CD14-positive monocyte (primary cell): ENCODE measurements around the gene IFIT1. TPM values are rescaled to one million over a fixed set of nuclear protein-coding genes. Genes with fewer than 3 reads are reported as not detected.

Experiments
- DNase-seq, 3 donors: peaks; one replicate each; pipeline ENCODE4 v3.0.0-alpha.2; 2011 to 2022
- H2AFZ ChIP-seq: 2 replicates; pipeline ENCODE4 v1.6.0; 2012; ENCODE audit warnings: mild to moderate bottlenecking, low read depth, low read length, inconsistent platforms; ENCODE audit not compliant: insufficient read depth, poor library complexity, severe bottlenecking
- H3K27ac ChIP-seq, 2 donors: 1 replicate in 1 of 2; 2 replicates in 1 of 2; pipeline ENCODE4 v1.5.1; 2012 to 2013; ENCODE audit warnings: low read length in 2 of 2, control low read depth in 1 of 2, inconsistent platforms in 1 of 2, low read depth in 1 of 2, mild to moderate bottlenecking in 1 of 2
- H3K27me3 ChIP-seq, 2 donors: one replicate each; pipeline versions ENCODE4 v1.6.0 to v1.6.1; 2011 to 2013; ENCODE audit warnings: low read length in 2 of 2; ENCODE audit not compliant: control insufficient read depth in 2 of 2, insufficient read depth in 2 of 2
- H3K36me3 ChIP-seq, 2 donors: replicated peaks in 1 of 2; 1 replicate in 1 of 2; 2 replicates in 1 of 2; pipeline versions ENCODE4 v1.5.1 to v1.6.1; 2012 to 2013; ENCODE audit warnings: low read length in 2 of 2, control low read depth in 1 of 2, inconsistent platforms in 1 of 2, mild to moderate bottlenecking in 1 of 2; ENCODE audit not compliant: insufficient read depth in 2 of 2, control insufficient read depth in 1 of 2
- H3K4me1 ChIP-seq, 2 donors: 1 replicate in 1 of 2; 2 replicates in 1 of 2; pipeline versions ENCODE4 v1.5.1 to v1.6.1; 2012 to 2013; ENCODE audit warnings: low read length in 2 of 2, control low read depth in 1 of 2, inconsistent platforms in 1 of 2, mild to moderate bottlenecking in 1 of 2, moderate library complexity in 1 of 2; ENCODE audit not compliant: insufficient read depth in 2 of 2, control insufficient read depth in 1 of 2
- H3K4me2 ChIP-seq: replicated peaks from 2 replicates; pipeline ENCODE3; 2012; ENCODE audit warnings: low read length, moderate library complexity, mild to moderate bottlenecking; ENCODE audit not compliant: poor library complexity, severe bottlenecking; ENCODE audit errors: extremely low read depth
- H3K4me3 ChIP-seq, 3 experiments: fragments of 200-600 bp in 1 of 3; sonication (generic) in 1 of 3; replicated peaks in 1 of 3; 1 replicate in 2 of 3; 2 replicates in 1 of 3; pipeline ENCODE4 v1.5.1; 2011 to 2013; ENCODE audit warnings: low read length in 3 of 3, mild to moderate bottlenecking in 3 of 3, control low read depth in 2 of 3, low read depth in 2 of 3, inconsistent platforms in 1 of 3, moderate library complexity in 1 of 3
- H3K79me2 ChIP-seq: 2 replicates; pipeline ENCODE4 v1.6.0; 2012; ENCODE audit warnings: mild to moderate bottlenecking, control low read depth, inconsistent platforms, low read length, moderate library complexity; ENCODE audit not compliant: insufficient read depth
- H3K9ac ChIP-seq: 2 replicates; pipeline ENCODE4 v1.6.0; 2017; ENCODE audit warnings: low read length, mild to moderate bottlenecking; ENCODE audit not compliant: insufficient read depth, poor library complexity, severe bottlenecking
- H3K9me3 ChIP-seq, 2 donors: replicated peaks in 1 of 2; 1 replicate in 1 of 2; 2 replicates in 1 of 2; pipeline versions ENCODE4 v1.5.1 to v1.6.1; 2012 to 2013; ENCODE audit warnings: low read length in 2 of 2, control low read depth in 1 of 2; ENCODE audit not compliant: control insufficient read depth in 1 of 2, insufficient read depth in 1 of 2
- H4K20me1 ChIP-seq: 2 replicates; pipeline ENCODE4 v1.6.0; 2012; ENCODE audit warnings: mild to moderate bottlenecking, low read length, control low read depth, moderate library complexity; ENCODE audit not compliant: insufficient read depth
- H3K27ac Mint-ChIP-seq, 7 donors: one replicate each; pipeline ENCODE4 v1.8.0; 2020; ENCODE audit warnings: mild to moderate bottlenecking in 7 of 7, mixed read lengths in 7 of 7, moderate library complexity in 6 of 7, inconsistent platforms in 2 of 7
- H3K27me3 Mint-ChIP-seq, 3 donors: one replicate each; pipeline ENCODE4 v1.8.0; 2021 to 2022; ENCODE audit warnings: low read depth in 3 of 3, mild to moderate bottlenecking in 3 of 3, mixed read lengths in 3 of 3, moderate library complexity in 3 of 3, inconsistent platforms in 1 of 3
- H3K36me3 Mint-ChIP-seq, 2 donors: one replicate each; pipeline ENCODE4 v1.8.0; 2020; ENCODE audit warnings: mixed read lengths in 2 of 2, inconsistent platforms in 1 of 2, mild to moderate bottlenecking in 1 of 2
- H3K4me1 Mint-ChIP-seq: one replicate; pipeline ENCODE4 v1.8.0; 2020; ENCODE audit warnings: mild to moderate bottlenecking, mixed read lengths
- H3K4me3 Mint-ChIP-seq, 2 donors: one replicate each; pipeline ENCODE4 v1.8.0; 2020; ENCODE audit warnings: mild to moderate bottlenecking in 2 of 2, mixed read lengths in 2 of 2, moderate library complexity in 1 of 2
- H3K9me3 Mint-ChIP-seq, 7 donors: one replicate each; pipeline ENCODE4 v1.8.0; 2020 to 2022; ENCODE audit warnings: mixed read lengths in 7 of 7, mild to moderate bottlenecking in 6 of 7, moderate library complexity in 6 of 7, inconsistent platforms in 2 of 7
- whole genome bisulfite sequencing: methylation state at CpG from one replicate; pipeline ENCODE4 v1.1.5; 2013; ENCODE audit warnings: missing lambda C conversion rate; ENCODE audit not compliant: insufficient coverage; 5-methylcytosine and 5-hydroxymethylcytosine counted together
- intact Hi-C, 2 donors: fragments of 100-400 bp; cut with micrococcal nuclease; formaldehyde crosslinking; loops; one replicate each; pipeline versions ENCODE4 v1.15.0 to v1.15.1; 2023
- polyA plus RNA-seq, 3 donors: library from polyadenylated mRNA; depleted of rRNA in 1 of 3; unstranded in 2 of 3; stranded (reverse) in 1 of 3; fragments of 300-500 nt in 2 of 3; fragments of >200 nt in 1 of 3; fragmentation: Illumina TruSeq in 2 of 3; gene quantifications; 1 replicate in 2 of 3; 2 replicates in 1 of 3; pipeline ENCODE4 v1.2.3, GENCODE V29; 2012 to 2021
- TF ChIP-seq, protein P1 (sequence below): fragments of 200-600 bp; IDR thresholded peaks from one replicate; pipeline ENCODE4 v1.8.0; 2022; ENCODE audit warnings: antibody characterized with exemption, mild to moderate bottlenecking

The IFIT1 gene
- polyA plus RNA-seq, 3 donors = 4.8 to 17.1 (median 12.1) TPM

DNA sequence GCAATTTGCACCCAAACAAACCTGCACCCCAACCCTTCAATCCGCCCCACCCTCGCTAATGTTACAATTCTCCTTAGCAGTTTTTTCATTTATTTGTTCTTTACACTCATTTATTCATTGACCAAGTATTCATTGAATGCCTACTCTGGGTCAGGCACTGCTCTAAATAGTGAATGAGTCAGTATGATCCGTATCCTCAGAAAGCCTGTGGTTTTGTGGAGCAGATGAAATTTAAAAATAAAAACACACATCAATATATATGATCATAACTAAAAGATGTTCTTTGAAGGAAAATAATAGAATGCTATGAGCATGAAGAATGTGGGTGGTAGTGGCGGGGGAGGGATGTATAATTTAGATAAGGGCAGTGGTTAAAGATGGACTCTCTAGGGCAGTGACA is 35.2 kb downstream of the IFIT1 start:
- H3K27ac Mint-ChIP-seq = peak overlapping the region in 1 of 7 donors; percentile 43
- intact Hi-C loops = loop anchor here (10.0 kb wide), 2 partner anchors 137 to 277 kb away; partner anchors contain the start of gene KIF20B (in 1 of the 2)
- no peak overlapping the region for H3K4me2 ChIP-seq

DNA sequence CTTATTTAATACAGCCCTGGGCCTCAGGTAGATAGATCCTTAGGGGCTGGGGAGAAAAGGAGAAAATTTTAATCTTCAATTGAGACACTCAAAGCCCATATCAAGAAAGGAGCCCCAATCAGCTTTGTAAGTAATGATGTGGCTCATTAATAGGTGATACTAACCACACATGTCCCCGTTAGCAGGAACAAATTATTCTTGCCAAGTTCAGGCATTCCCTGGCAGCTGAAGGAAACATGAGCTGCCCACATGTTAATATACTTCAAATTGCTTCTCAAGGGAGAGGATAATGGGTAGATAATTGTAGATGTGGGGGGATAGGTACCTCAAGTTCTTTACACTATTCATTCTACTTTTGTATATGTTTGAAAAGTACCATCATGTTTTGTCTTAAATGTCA is 36.5 kb downstream of the IFIT1 start:
- Histone ChIP-seq H3K4me1 (no peaks in the 10 kb centered on the region), H2AFZ (no peak overlapping the region), H3K36me3 (no peaks in the 10 kb centered on the region), H3K9ac (no peak overlapping the region), H3K4me2 (no peak overlapping the region), H3K27ac (no peak overlapping the region), H4K20me1 (no peaks in the 10 kb centered on the region), H3K4me3 (no peak overlapping the region), H3K27me3 (no peaks in the 10 kb centered on the region), H3K9me3 (no peaks in the 10 kb centered on the region), H3K79me2 (no peaks in the 10 kb centered on the region)
- no peak overlapping the region for H3K27ac Mint-ChIP-seq
- TF ChIP-seq, protein P1, sequence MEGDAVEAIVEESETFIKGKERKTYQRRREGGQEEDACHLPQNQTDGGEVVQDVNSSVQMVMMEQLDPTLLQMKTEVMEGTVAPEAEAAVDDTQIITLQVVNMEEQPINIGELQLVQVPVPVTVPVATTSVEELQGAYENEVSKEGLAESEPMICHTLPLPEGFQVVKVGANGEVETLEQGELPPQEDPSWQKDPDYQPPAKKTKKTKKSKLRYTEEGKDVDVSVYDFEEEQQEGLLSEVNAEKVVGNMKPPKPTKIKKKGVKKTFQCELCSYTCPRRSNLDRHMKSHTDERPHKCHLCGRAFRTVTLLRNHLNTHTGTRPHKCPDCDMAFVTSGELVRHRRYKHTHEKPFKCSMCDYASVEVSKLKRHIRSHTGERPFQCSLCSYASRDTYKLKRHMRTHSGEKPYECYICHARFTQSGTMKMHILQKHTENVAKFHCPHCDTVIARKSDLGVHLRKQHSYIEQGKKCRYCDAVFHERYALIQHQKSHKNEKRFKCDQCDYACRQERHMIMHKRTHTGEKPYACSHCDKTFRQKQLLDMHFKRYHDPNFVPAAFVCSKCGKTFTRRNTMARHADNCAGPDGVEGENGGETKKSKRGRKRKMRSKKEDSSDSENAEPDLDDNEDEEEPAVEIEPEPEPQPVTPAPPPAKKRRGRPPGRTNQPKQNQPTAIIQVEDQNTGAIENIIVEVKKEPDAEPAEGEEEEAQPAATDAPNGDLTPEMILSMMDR = no peak
- no peak overlapping the region for H3K4me3 Mint-ChIP-seq
- intact Hi-C loops = loop anchor here (10.0 kb wide), 2 partner anchors 136 to 276 kb away; partner anchors contain the start of gene KIF20B (in 1 of the 2)
- no peaks in the 10 kb centered on the region for H3K9me3 Mint-ChIP-seq
- no CpG with 5 or more reads among the region's 1 CpG for WGBS
- no peaks in the 10 kb centered on the region for H3K4me1 Mint-ChIP-seq
- peaks cover 2 to 3% (median 2%) of the 10 kb centered on the region in 3 donors for H3K27me3 Mint-ChIP-seq
- no peak for DNase-seq
- no peaks in the 10 kb centered on the region for H3K36me3 Mint-ChIP-seq

More for the DNA sequence above, 35.2 kb downstream of the IFIT1 start:
- no peak for DNase-seq
- H3K27ac ChIP-seq = no peak overlapping the region
- no peak overlapping the region for H3K9ac ChIP-seq
- no peak overlapping the region for H3K4me3 ChIP-seq
- Mint-ChIP-seq H3K27me3 (peaks cover 0 to 2% (median 1%) of the 10 kb centered on the region in 3 donors), H3K36me3 (no peaks in the 10 kb centered on the region), H3K4me1 (no peaks in the 10 kb centered on the region), H3K4me3 (no peak overlapping the region), H3K9me3 (no peaks in the 10 kb centered on the region)
- no peaks in the 10 kb centered on the region for H3K4me1 ChIP-seq
- H3K9me3 ChIP-seq = no peaks in the 10 kb centered on the region
- peaks cover 3% of the 10 kb centered on the region for H4K20me1 ChIP-seq
- TF ChIP-seq, protein P1 = no peak
- H2AFZ ChIP-seq = no peak overlapping the region
- H3K36me3 ChIP-seq = no peaks in the 10 kb centered on the region
- no CpG with 5 or more reads among the region's 4 CpGs for WGBS
- no peaks in the 10 kb centered on the region for H3K27me3 ChIP-seq
- no peaks in the 10 kb centered on the region for H3K79me2 ChIP-seq
